Liver (tissue), 9 donors: Measurements from ENCODE around the gene ZMYND12. TPM values are rescaled to one million over a fixed set of nuclear protein-coding genes. Genes with fewer than 3 reads are reported as not detected.

Source experiments
- DNase-seq: peaks from one replicate; pipeline ENCODE4 v3.0.0-alpha.2; 2017; ENCODE audit warnings: low spot score
- H3K27ac ChIP-seq, 2 donors: one replicate each; pipeline ENCODE4 v1.7.0; 2013; ENCODE audit warnings: inconsistent platforms in 2 of 2, low read length in 2 of 2, control low read depth in 1 of 2, low read depth in 1 of 2, mild to moderate bottlenecking in 1 of 2
- H3K27me3 ChIP-seq, 4 donors: one replicate each; pipeline versions ENCODE4 v1.6.1 to v1.7.0; 2013; ENCODE audit warnings: low read length in 3 of 4, inconsistent platforms in 1 of 4, mild to moderate bottlenecking in 1 of 4, moderate library complexity in 1 of 4; ENCODE audit not compliant: control insufficient read depth in 4 of 4, insufficient read depth in 4 of 4
- H3K36me3 ChIP-seq, 4 donors: one replicate each; pipeline versions ENCODE4 v1.6.1 to v1.7.0; 2013; ENCODE audit warnings: low read length in 3 of 4, mild to moderate bottlenecking in 3 of 4, low read depth in 1 of 4, moderate library complexity in 1 of 4; ENCODE audit not compliant: control insufficient read depth in 4 of 4, insufficient read depth in 3 of 4
- H3K4me1 ChIP-seq, 4 donors: one replicate each; pipeline versions ENCODE4 v1.6.1 to v1.7.0; 2013; ENCODE audit warnings: low read length in 3 of 4, mild to moderate bottlenecking in 3 of 4, moderate library complexity in 1 of 4; ENCODE audit not compliant: control insufficient read depth in 4 of 4, insufficient read depth in 4 of 4
- H3K4me3 ChIP-seq, 3 donors: one replicate each; pipeline versions ENCODE4 v1.6.1 to v1.7.0; 2013; ENCODE audit warnings: low read length in 3 of 3, control low read depth in 1 of 3, low read depth in 1 of 3, mild to moderate bottlenecking in 1 of 3
- H3K9ac ChIP-seq, 2 donors: one replicate each; pipeline ENCODE4 v1.7.0; 2013; ENCODE audit warnings: low read length in 2 of 2, mild to moderate bottlenecking in 2 of 2, moderate library complexity in 2 of 2, control low read depth in 1 of 2, low read depth in 1 of 2
- H3K9me3 ChIP-seq, 4 donors: one replicate each; pipeline versions ENCODE4 v1.6.1 to v1.7.0; 2013; ENCODE audit warnings: low read length in 3 of 4; ENCODE audit not compliant: control insufficient read depth in 4 of 4
- EGR1 ChIP-seq, 2 donors: IDR thresholded peaks; 2 replicates each; pipeline ENCODE4 v1.6.1; 2016 to 2018; ENCODE audit warnings: antibody characterized with exemption in 2 of 2, low read depth in 2 of 2
- FOXA1 ChIP-seq: IDR thresholded peaks from 2 replicates; pipeline ENCODE4 v1.6.1; 2016; ENCODE audit warnings: antibody characterized with exemption
- FOXA2 ChIP-seq: IDR thresholded peaks from 2 replicates; pipeline ENCODE4 v1.6.1; 2016; ENCODE audit warnings: antibody characterized with exemption
- GABPA ChIP-seq, 2 donors: IDR thresholded peaks in 1 of 2; conservative IDR thresholded peaks in 1 of 2; 2 replicates each; pipeline ENCODE4 v1.6.1; 2016; ENCODE audit warnings: antibody characterized with exemption in 2 of 2, mild to moderate bottlenecking in 1 of 2, moderate library complexity in 1 of 2
- HNF4A ChIP-seq, 2 donors: conservative IDR thresholded peaks; 2 replicates each; pipeline ENCODE4 v1.6.1; 2016; ENCODE audit warnings: antibody characterized with exemption in 2 of 2, mild to moderate bottlenecking in 2 of 2
- HNF4G ChIP-seq: IDR thresholded peaks from 2 replicates; pipeline ENCODE4 v1.6.1; 2016; ENCODE audit warnings: antibody characterized with exemption
- JUND ChIP-seq, 2 donors: IDR thresholded peaks; 2 replicates each; pipeline ENCODE4 v1.6.1; 2016; ENCODE audit warnings: antibody characterized with exemption in 2 of 2
- NR2F2 ChIP-seq: IDR thresholded peaks from 2 replicates; pipeline ENCODE4 v1.6.1; 2016; ENCODE audit warnings: antibody characterized with exemption
- RAD21 ChIP-seq, 2 donors: IDR thresholded peaks; 2 replicates each; pipeline ENCODE4 v1.6.1; 2016; ENCODE audit warnings: antibody characterized with exemption in 2 of 2, mild to moderate bottlenecking in 2 of 2
- RXRA ChIP-seq, 2 donors: IDR thresholded peaks; 2 replicates each; pipeline ENCODE4 v1.6.1; 2017 to 2018; ENCODE audit warnings: antibody characterized with exemption in 2 of 2, mild to moderate bottlenecking in 1 of 2
- SP1 ChIP-seq: IDR thresholded peaks from 2 replicates; pipeline ENCODE4 v1.6.1; 2018; ENCODE audit warnings: antibody characterized with exemption, mild to moderate bottlenecking
- TAF1 ChIP-seq: conservative IDR thresholded peaks from 2 replicates; pipeline ENCODE4 v1.6.1; 2016; ENCODE audit warnings: antibody characterized with exemption, mild to moderate bottlenecking
- YY1 ChIP-seq: IDR thresholded peaks from 2 replicates; pipeline ENCODE4 v1.6.1; 2016; ENCODE audit warnings: antibody characterized with exemption, mild to moderate bottlenecking
- WGBS: extraction: QIAGEN DNeasy Blood & Tissue Kit; methylation state at CpG from one replicate; pipeline ENCODE4 v1.1.7; 2013; 5-methylcytosine and 5-hydroxymethylcytosine counted together
- polyA plus RNA-seq, 2 donors: library from polyadenylated mRNA; stranded (reverse) in 1 of 2; unstranded in 1 of 2; fragments of 200-250 nt in 1 of 2; fragments of >200 nt in 1 of 2; fragmentation: Nextera tagmentation in 1 of 2; extraction: Ambion mirVana in 1 of 2; gene quantifications; one replicate each; pipeline versions ENCODE4 v1.2.1 to v1.2.3, GENCODE V29; 2013 to 2015
- total RNA-seq, 2 donors: library from RNA; depleted of rRNA; stranded (reverse); fragments of >200 nt; gene quantifications; one replicate each; pipeline ENCODE4 v1.2.3, GENCODE V29; 2014
- TF ChIP-seq, protein P1 (sequence below): IDR thresholded peaks from 2 replicates; pipeline ENCODE4 v1.6.1; 2016; ENCODE audit warnings: antibody characterized with exemption
- TF ChIP-seq, protein P2 (sequence below): fragments of 150-350 bp; IDR thresholded peaks from 2 replicates; pipeline ENCODE4 v1.5.1; 2017; ENCODE audit warnings: improper control_type of control experiment, low read depth, low read length; ENCODE audit not compliant: missing input control
- TF ChIP-seq, protein P3 (sequence below): IDR thresholded peaks from 2 replicates; pipeline ENCODE4 v1.6.1; 2016; ENCODE audit warnings: antibody characterized with exemption, mild to moderate bottlenecking
- TF ChIP-seq, protein P4 (sequence below): IDR thresholded peaks from 2 replicates; pipeline ENCODE4 v1.6.1; 2016; ENCODE audit warnings: antibody characterized with exemption
- TF ChIP-seq, protein P5 (sequence below): IDR thresholded peaks from 2 replicates; pipeline ENCODE4 v1.6.1; 2016; ENCODE audit warnings: antibody characterized with exemption
- donor health status: healthy.
- donor health status: healthy.
- donor health status: healthy.
- donor health status: healthy.
- donor health status: healthy.

ZMYND12 gene, protein sequence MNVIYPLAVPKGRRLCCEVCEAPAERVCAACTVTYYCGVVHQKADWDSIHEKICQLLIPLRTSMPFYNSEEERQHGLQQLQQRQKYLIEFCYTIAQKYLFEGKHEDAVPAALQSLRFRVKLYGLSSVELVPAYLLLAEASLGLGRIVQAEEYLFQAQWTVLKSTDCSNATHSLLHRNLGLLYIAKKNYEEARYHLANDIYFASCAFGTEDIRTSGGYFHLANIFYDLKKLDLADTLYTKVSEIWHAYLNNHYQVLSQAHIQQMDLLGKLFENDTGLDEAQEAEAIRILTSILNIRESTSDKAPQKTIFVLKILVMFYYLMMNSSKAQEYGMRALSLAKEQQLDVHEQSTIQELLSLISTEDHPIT
- 1 to 10 TPM; 2.1 to 3.0 TPM for total RNA-seq
- polyA plus RNA-seq = 1 to 10 TPM; 1.3 to 2.0 TPM

DNA sequence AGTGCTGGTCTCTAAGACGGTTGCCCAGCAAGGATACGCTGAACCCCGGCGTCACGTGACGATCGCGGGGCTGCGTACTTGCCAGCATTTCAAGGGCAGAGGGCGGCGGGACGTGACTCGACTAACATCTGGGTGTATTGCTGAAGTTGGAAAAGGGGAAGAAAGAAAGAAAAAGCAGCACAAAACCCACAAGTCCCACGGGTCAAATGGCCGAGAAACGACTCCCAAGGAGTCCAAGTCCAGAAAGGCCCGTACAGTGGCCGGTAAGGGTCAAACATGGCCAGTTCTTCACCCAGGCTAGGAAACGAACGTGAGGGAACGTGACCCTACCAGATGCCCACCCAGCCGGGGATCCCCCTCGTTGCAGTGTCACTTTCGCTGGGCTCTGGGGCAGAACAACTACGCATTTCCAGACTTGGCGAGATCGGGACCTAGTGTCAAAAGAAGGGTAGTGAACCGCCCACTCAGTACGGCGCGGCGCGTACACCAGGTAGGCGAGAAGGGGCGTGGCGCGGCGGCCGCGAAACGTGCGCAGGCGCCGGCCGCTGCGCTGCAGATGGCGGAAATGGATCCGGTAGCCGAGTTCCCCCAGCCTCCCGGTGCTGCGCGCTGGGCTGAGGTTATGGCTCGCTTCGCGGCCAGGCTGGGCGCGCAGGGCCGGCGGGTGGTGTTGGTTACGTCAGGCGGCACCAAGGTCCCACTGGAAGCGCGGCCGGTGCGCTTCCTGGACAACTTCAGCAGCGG is at the start of gene ZMYND12, which contains the start of gene PPCS:
Gene ZMYND12 (minus strand): TSS at position 13 of the 744 bp plus-strand sequence. CDS start 25 bp downstream, outside the sequence.
Gene PPCS (plus strand): TSS at position 534 of the 744 bp plus-strand sequence. CDS start 23 bp downstream, at position 557.
- Histone ChIP-seq H3K36me3 (peaks cover 0 to 26% (median 20%) of the 10 kb centered on the region in 4 donors), H3K4me1 (peaks cover 4 to 30% (median 20%) of the 10 kb centered on the region in 4 donors), H3K9me3 (no peaks in the 10 kb centered on the region), H3K27me3 (no peaks in the 10 kb centered on the region), H3K9ac (peak within 1 kb of the TSS; percentile 76 to 97), H3K4me3 (peak within 1 kb of the TSS; percentile 89 to 97 (median 89)), H3K27ac (peak within 1 kb of the TSS; percentile 96 to 98)
- TF ChIP-seq TAF1 (peak; percentile 53), FOXA1 (peak; percentile 1), SP1 (peak; percentile 50), HNF4G (no peak), RXRA (IDR thresholded peaks at IDR 0.05) (peak in 1 of 2 donors; percentile 53), NR2F2 (peak; percentile 55), FOXA2 (no peak), HNF4A (conservative IDR thresholded peaks at IDR 0.05) (peak; percentile 51 to 62), RAD21 (IDR thresholded peaks at IDR 0.05) (no peak), GABPA (IDR thresholded peaks at IDR 0.05 in 1 of 2, conservative IDR thresholded peaks at IDR 0.05 in 1 of 2) (no peak), YY1 (peak; percentile 88), JUND (IDR thresholded peaks at IDR 0.05) (peak in 1 of 2 donors; percentile 38), EGR1 (IDR thresholded peaks at IDR 0.05; ENCODE audit: low read depth in 2 of 2) (peak; percentile 91 to 94)
- TF ChIP-seq, protein P1, sequence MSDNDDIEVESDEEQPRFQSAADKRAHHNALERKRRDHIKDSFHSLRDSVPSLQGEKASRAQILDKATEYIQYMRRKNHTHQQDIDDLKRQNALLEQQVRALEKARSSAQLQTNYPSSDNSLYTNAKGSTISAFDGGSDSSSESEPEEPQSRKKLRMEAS = peak; percentile 54
- TF ChIP-seq, protein P2, sequence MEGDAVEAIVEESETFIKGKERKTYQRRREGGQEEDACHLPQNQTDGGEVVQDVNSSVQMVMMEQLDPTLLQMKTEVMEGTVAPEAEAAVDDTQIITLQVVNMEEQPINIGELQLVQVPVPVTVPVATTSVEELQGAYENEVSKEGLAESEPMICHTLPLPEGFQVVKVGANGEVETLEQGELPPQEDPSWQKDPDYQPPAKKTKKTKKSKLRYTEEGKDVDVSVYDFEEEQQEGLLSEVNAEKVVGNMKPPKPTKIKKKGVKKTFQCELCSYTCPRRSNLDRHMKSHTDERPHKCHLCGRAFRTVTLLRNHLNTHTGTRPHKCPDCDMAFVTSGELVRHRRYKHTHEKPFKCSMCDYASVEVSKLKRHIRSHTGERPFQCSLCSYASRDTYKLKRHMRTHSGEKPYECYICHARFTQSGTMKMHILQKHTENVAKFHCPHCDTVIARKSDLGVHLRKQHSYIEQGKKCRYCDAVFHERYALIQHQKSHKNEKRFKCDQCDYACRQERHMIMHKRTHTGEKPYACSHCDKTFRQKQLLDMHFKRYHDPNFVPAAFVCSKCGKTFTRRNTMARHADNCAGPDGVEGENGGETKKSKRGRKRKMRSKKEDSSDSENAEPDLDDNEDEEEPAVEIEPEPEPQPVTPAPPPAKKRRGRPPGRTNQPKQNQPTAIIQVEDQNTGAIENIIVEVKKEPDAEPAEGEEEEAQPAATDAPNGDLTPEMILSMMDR = peak; percentile 26
- TF ChIP-seq, protein P3, sequence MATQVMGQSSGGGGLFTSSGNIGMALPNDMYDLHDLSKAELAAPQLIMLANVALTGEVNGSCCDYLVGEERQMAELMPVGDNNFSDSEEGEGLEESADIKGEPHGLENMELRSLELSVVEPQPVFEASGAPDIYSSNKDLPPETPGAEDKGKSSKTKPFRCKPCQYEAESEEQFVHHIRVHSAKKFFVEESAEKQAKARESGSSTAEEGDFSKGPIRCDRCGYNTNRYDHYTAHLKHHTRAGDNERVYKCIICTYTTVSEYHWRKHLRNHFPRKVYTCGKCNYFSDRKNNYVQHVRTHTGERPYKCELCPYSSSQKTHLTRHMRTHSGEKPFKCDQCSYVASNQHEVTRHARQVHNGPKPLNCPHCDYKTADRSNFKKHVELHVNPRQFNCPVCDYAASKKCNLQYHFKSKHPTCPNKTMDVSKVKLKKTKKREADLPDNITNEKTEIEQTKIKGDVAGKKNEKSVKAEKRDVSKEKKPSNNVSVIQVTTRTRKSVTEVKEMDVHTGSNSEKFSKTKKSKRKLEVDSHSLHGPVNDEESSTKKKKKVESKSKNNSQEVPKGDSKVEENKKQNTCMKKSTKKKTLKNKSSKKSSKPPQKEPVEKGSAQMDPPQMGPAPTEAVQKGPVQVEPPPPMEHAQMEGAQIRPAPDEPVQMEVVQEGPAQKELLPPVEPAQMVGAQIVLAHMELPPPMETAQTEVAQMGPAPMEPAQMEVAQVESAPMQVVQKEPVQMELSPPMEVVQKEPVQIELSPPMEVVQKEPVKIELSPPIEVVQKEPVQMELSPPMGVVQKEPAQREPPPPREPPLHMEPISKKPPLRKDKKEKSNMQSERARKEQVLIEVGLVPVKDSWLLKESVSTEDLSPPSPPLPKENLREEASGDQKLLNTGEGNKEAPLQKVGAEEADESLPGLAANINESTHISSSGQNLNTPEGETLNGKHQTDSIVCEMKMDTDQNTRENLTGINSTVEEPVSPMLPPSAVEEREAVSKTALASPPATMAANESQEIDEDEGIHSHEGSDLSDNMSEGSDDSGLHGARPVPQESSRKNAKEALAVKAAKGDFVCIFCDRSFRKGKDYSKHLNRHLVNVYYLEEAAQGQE = peak; percentile 12
- TF ChIP-seq, protein P4, sequence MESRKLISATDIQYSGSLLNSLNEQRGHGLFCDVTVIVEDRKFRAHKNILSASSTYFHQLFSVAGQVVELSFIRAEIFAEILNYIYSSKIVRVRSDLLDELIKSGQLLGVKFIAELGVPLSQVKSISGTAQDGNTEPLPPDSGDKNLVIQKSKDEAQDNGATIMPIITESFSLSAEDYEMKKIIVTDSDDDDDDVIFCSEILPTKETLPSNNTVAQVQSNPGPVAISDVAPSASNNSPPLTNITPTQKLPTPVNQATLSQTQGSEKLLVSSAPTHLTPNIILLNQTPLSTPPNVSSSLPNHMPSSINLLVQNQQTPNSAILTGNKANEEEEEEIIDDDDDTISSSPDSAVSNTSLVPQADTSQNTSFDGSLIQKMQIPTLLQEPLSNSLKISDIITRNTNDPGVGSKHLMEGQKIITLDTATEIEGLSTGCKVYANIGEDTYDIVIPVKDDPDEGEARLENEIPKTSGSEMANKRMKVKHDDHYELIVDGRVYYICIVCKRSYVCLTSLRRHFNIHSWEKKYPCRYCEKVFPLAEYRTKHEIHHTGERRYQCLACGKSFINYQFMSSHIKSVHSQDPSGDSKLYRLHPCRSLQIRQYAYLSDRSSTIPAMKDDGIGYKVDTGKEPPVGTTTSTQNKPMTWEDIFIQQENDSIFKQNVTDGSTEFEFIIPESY = peak; percentile 48
- TF ChIP-seq, protein P5, sequence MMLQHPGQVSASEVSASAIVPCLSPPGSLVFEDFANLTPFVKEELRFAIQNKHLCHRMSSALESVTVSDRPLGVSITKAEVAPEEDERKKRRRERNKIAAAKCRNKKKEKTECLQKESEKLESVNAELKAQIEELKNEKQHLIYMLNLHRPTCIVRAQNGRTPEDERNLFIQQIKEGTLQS = no peak
- DNase-seq = peak; percentile 88
- WGBS = under 1% methylated on average over 66 of the region's 66 CpGs
